ENCODE measurements around the gene BTBD16. TPM values are rescaled to one million over a fixed set of nuclear protein-coding genes. Genes with fewer than 3 reads are reported as not detected.

The BTBD16 gene
- total RNA-seq, 1 experiment from 2014 or later = not detected

GRCh38 chr10:122374859-122375678 lies 104.0 kb downstream of the BTBD16 start:
- Mint-ChIP-seq H3K27ac (peak overlapping the region; percentile 89), H3K27me3 (ENCODE audit: low read depth) (peaks cover 20% of the 10 kb centered on the region), H3K4me1 (peaks cover 23% of the 10 kb centered on the region), H3K36me3 (peaks cover 10% of the 10 kb centered on the region), H3K9me3 (no peaks in the 10 kb centered on the region), H3K4me3 (peak overlapping the region; percentile 93)
- ATAC-seq (peak; percentile 17), DNase-seq (ENCODE audit: low spot score) (peak; percentile 62)
- POLR2A ChIA-PET = interaction anchor here (1.1 kb wide), 1 partner anchor 10 kb away, joined by 5 read pairs; no protein-coding TSS in a partner anchor
- CTCF ChIA-PET = interaction anchor here (1.0 to 1.6 kb wide), 4 partner anchors 11 to 190 kb away, joined by 3 to 7 read pairs (median 4); no protein-coding TSS in a partner anchor
- no peak for TF ChIP-seq CBFB (CRISPR knock-in tag; IDR thresholded peaks at IDR 0.05; ENCODE audit: low read depth)
- no peak for TF ChIP-seq E2F1 (CRISPR knock-in tag; IDR thresholded peaks at IDR 0.05)
- no peak for TF ChIP-seq ZNF138 (CRISPR knock-in tag; conservative IDR thresholded peaks at IDR 0.05)
- TF ChIP-seq ZNF423 (CRISPR knock-in tag; IDR thresholded peaks at IDR 0.05) = peak; percentile 53; the same call in 1 of the 2 replicates
- no peak for TF ChIP-seq ZSCAN18 (CRISPR knock-in tag; IDR thresholded peaks at IDR 0.05)
- TF ChIP-seq ELF4 (CRISPR knock-in tag; IDR thresholded peaks at IDR 0.05; ENCODE audit: low read depth) = no peak
- TF ChIP-seq GABPB1 (CRISPR knock-in tag; IDR thresholded peaks at IDR 0.05) = no peak; the same call in 1 of the 2 replicates
- no peak for TF ChIP-seq JAZF1 (CRISPR knock-in tag; IDR thresholded peaks at IDR 0.05)
- no peak; the same call in 1 of the 2 replicates for TF ChIP-seq ATF1 (CRISPR knock-in tag; IDR thresholded peaks at IDR 0.05)
- no peak for TF ChIP-seq CTCF (IDR thresholded peaks at IDR 0.05)
- TF ChIP-seq ZNF232 (CRISPR knock-in tag; IDR thresholded peaks at IDR 0.05) = 0 out of 2 replicates have a peak, but pooled peaks have one; percentile 54
- TF ChIP-seq ESRRA (CRISPR knock-in tag; IDR thresholded peaks at IDR 0.05; ENCODE audit: borderline replicate concordance) = peak; percentile 44; the same call in 1 of the 2 replicates
- no peak for TF ChIP-seq E2F5 (CRISPR knock-in tag; IDR thresholded peaks at IDR 0.05)
- no peak for TF ChIP-seq EMX1 (CRISPR knock-in tag; IDR thresholded peaks at IDR 0.05)
- TF ChIP-seq GTF2I (CRISPR knock-in tag; conservative IDR thresholded peaks at IDR 0.05) = no peak
- TF ChIP-seq MAX (CRISPR knock-in tag; IDR thresholded peaks at IDR 0.05) = peak; percentile 72; the same call in 1 of the 2 replicates
- no peak; the same call in 1 of the 2 replicates for TF ChIP-seq PRDM15 (CRISPR knock-in tag; IDR thresholded peaks at IDR 0.05)
- TF ChIP-seq FOXP1 (CRISPR knock-in tag; IDR thresholded peaks at IDR 0.05; ENCODE audit: borderline replicate concordance) = peak; percentile 67; the same call in 1 of the 2 replicates
- TF ChIP-seq JUN (CRISPR knock-in tag; IDR thresholded peaks at IDR 0.05) = no peak
- no peak for TF ChIP-seq ATF6 (CRISPR knock-in tag; IDR thresholded peaks at IDR 0.05)
- TF ChIP-seq NFE2L1 (CRISPR knock-in tag; IDR thresholded peaks at IDR 0.05) = 0 out of 2 replicates have a peak, but pooled peaks have one; percentile 33
- no peak for TF ChIP-seq ETV6 (CRISPR knock-in tag; IDR thresholded peaks at IDR 0.05)
- TF ChIP-seq SMAD3 (CRISPR knock-in tag; IDR thresholded peaks at IDR 0.05; ENCODE audit: borderline replicate concordance) = no peak
- no peak for TF ChIP-seq E2F4 (CRISPR knock-in tag; IDR thresholded peaks at IDR 0.05; ENCODE audit: borderline replicate concordance, low read depth)
